Stomach smooth muscle (tissue), 2 donors: ENCODE data around the gene FOSB.

ENCODE experiments used
- H3K27ac ChIP-seq: one replicate; pipeline ENCODE4 v1.7.0; 2013; ENCODE audit warnings: mild to moderate bottlenecking, low read length, inconsistent platforms
- H3K27me3 ChIP-seq, 2 donors: one replicate each; pipeline ENCODE4 v1.7.0; 2013; ENCODE audit warnings: low read length in 2 of 2; ENCODE audit not compliant: insufficient read depth in 2 of 2, control insufficient read depth in 1 of 2
- H3K36me3 ChIP-seq, 2 donors: one replicate each; pipeline ENCODE4 v1.7.0; 2013; ENCODE audit warnings: low read length in 2 of 2; ENCODE audit not compliant: control insufficient read depth in 2 of 2, insufficient read depth in 2 of 2
- H3K4me1 ChIP-seq: one replicate; pipeline ENCODE4 v1.7.0; 2013; ENCODE audit warnings: low read length; ENCODE audit not compliant: control insufficient read depth, insufficient read depth
- H3K4me3 ChIP-seq, 2 donors: one replicate each; pipeline ENCODE4 v1.7.0; 2013; ENCODE audit warnings: low read length in 2 of 2
- H3K9ac ChIP-seq, 2 donors: one replicate each; pipeline ENCODE4 v1.7.0; 2013; ENCODE audit warnings: low read length in 2 of 2, mild to moderate bottlenecking in 1 of 2
- H3K9me3 ChIP-seq, 2 donors: one replicate each; pipeline ENCODE4 v1.7.0; 2013; ENCODE audit warnings: low read length in 2 of 2; ENCODE audit not compliant: control insufficient read depth in 2 of 2
- donor health status: healthy.
- donor health status: Pancreatic carcinoma.

Gene FOSB

DNA sequence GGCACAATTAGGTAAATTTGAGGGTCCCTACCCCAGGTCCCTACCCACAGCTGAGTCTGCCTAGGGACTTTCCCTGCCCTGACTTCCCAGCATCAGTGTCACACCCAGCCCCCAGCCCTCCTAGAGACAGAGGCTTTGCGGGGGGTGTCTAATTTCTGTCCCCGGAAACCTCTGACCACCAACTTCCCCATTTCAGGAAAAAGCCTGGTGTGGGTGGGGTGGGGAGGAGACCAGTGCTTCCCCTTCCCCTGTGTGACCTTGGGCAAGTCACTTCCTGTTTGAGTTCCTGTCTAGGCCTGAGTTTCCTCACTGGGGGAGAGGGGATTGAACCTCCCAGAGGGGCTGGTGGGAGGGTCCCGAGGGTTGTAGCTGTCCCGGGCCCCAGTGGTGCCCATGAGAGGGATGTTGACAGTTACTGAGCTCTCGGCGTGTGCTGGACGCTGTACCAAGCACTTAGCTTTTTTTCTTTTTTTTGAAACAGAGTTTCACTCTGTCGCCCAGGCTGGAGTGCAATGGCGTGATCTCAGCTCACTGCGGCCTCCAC lies 47.4 kb downstream of the FOSB start:
- Histone ChIP-seq H3K36me3 (peaks cover 12 to 17% of the 10 kb centered on the region in 2 donors), H3K27me3 (no peaks in the 10 kb centered on the region), H3K9me3 (no peaks in the 10 kb centered on the region), H3K27ac (peak overlapping the region; percentile 41), H3K4me3 (no peak overlapping the region), H3K4me1 (peaks cover 32% of the 10 kb centered on the region), H3K9ac (no peak overlapping the region)

DNA sequence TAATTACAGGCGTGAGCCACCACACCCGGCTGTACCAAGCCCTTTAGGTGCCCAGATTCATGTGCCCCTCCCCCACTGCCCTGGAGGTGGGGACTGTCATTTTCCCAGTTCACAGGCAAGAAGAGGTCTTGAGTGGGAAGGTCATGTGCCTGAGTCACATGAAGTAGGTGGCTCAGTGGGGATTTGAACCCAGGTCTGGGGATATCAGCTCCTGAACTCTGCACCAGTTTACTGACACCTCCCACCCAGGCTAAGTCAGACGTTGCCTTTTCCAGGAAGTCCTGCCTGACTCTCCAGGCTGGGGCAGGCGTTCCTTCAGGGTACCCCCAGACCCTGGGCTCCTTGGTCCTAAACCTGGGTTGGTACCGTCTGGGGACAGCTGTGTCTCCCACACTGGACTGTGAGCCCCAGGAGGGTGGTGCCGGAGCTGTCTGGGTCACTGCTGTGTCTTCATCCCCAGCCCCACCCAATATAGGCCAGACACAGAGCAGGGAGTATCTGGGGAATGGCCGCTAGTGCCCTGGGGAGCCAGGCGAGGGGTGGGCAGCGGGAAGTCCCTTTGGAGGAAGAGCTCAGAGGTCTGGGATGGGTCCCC lies 48.1 kb downstream of the FOSB start:
- Histone ChIP-seq H3K27me3 (no peaks in the 10 kb centered on the region), H3K4me3 (no peak overlapping the region), H3K9ac (peak overlapping the region in 1 of 2 donors; percentile 21), H3K36me3 (peaks cover 14 to 21% of the 10 kb centered on the region in 2 donors), H3K4me1 (peaks cover 32% of the 10 kb centered on the region), H3K9me3 (no peaks in the 10 kb centered on the region), H3K27ac (no peak overlapping the region)

DNA sequence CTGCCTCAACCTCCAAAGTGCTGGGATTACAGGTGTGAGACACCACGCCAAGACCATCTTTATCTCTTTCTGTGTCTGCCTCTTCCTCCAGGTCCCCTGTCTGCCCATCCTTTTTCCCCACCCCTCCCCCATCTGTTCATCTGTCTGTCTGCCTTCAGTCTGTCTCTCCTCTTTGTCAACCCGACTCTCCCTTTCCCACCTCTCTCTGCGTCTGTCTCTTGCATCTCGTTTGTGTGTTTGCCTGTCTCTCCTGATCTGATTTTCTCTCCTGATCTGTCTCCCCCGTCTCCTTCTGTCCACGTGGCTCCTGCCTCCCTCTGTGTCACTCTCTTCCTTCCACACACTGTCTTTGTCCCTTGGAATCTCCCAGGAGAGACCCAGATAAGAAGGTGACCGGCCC lies 49.4 kb downstream of the FOSB start:
- Histone ChIP-seq H3K9ac (no peak overlapping the region), H3K27ac (no peak overlapping the region), H3K4me1 (peaks cover 27% of the 10 kb centered on the region), H3K4me3 (no peak overlapping the region), H3K36me3 (peaks cover 20 to 25% of the 10 kb centered on the region in 2 donors), H3K27me3 (no peaks in the 10 kb centered on the region), H3K9me3 (no peaks in the 10 kb centered on the region)

DNA sequence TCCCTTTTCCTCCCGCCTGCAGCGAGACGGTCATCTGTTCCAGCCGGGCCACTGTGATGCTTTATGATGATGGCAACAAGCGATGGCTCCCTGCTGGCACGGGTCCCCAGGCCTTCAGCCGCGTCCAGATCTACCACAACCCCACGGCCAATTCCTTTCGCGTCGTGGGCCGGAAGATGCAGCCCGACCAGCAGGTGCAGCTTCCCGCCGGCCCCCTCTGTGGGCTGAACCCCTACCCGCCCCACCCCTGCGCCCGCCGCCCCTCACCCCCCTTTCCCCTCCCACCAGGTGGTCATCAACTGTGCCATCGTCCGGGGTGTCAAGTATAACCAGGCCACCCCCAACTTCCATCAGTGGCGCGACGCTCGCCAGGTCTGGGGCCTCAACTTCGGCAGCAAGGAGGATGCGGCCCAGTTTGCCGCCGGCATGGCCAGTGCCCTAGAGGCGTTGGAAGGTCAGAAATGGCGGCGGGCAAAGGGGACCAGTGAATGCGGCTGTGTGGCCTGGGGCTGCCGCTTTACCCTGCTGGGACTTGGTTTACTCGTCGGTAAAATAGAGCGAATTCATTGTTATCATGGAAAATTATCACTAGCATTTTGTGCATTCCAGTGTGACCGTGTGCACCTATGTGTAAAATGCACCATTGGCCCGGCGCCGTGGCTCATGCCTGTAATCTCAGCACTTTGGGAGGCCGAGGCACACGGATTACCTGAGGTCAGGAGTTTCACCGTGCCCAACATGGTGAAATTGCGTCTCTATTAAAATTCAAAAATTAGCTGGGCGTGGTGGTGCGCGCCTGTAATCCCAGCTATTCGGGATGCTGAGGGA lies 50.1 kb downstream of the FOSB start:
- H3K4me1 ChIP-seq, result peaks cover 27% of the 10 kb centered on the region
- H3K27ac ChIP-seq, result no peak overlapping the region
- no peaks in the 10 kb centered on the region for H3K27me3 ChIP-seq
- peaks cover 23 to 29% of the 10 kb centered on the region in 2 donors for H3K36me3 ChIP-seq
- no peak overlapping the region for H3K4me3 ChIP-seq
- no peaks in the 10 kb centered on the region for H3K9me3 ChIP-seq
- H3K9ac ChIP-seq, result no peak overlapping the region

DNA sequence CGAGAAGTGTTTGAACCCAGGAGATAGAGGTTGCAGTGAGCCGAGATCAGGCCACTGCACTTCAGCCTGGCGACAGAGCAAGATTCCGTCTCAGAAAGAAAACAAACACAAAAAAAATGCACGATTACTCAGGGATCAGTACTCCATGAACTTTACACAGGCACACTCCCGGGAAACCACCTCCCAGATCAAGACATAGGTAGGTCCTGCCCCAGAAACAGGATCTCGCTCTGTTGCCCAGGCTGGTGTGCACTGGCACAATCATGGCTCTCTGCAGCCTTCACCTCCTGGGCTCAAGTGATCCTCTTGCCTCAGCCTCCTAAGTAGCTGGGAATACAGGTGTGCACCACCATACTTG lies 50.7 kb downstream of the FOSB start:
- no peak overlapping the region for H3K4me3 ChIP-seq
- H3K36me3 ChIP-seq, result peaks cover 23 to 30% of the 10 kb centered on the region in 2 donors
- H3K4me1 ChIP-seq, result peaks cover 25% of the 10 kb centered on the region
- no peak overlapping the region for H3K27ac ChIP-seq
- H3K9me3 ChIP-seq, result no peaks in the 10 kb centered on the region
- no peak overlapping the region for H3K9ac ChIP-seq
- H3K27me3 ChIP-seq, result no peaks in the 10 kb centered on the region

DNA sequence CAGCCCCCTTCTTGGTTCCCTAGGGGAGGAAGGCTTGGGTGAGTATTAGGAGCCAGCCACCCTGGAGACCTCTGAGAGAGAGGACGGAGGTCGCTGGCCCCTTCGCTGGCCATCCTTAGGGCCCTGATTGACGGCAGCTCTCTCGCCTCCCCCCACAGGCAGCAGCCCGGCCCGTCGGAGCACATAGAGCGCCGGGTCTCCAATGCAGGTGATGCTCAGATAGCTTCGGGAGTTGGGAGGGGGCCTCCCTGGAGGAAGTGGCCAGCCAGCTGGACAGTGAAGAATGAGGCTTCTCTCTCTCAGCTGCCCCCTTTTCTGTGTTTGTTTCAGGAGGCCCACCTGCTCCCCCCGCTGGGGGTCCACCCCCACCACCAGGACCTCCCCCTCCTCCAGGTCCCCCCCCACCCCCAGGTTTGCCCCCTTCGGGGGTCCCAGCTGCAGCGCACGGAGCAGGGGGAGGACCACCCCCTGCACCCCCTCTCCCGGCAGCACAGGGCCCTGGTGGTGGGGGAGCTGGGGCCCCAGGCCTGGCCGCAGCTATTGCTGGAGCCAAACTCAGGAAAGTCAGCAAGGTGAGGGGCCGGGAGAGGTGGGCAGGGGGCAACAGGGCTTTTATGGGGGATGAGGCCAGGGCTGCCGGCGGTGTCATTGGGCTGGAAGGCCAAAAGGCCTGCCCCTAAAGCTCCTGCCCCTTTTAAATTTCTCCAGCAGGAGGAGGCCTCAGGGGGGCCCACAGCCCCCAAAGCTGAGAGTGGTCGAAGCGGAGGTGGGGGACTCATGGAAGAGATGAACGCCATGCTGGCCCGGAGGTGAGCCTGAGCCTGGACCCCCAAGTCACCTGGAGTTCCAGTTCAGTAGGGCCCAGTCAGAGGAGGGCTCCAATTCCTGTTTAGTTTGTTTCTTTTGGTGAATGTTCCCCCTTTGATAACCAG lies 54.5 kb downstream of the FOSB start:
- H3K9ac ChIP-seq, result no peak overlapping the region
- H3K4me3 ChIP-seq, result no peak overlapping the region
- peaks cover 7% of the 10 kb centered on the region for H3K4me1 ChIP-seq
- H3K9me3 ChIP-seq, result no peaks in the 10 kb centered on the region
- H3K36me3 ChIP-seq, result peaks cover 34 to 36% of the 10 kb centered on the region in 2 donors
- no peak overlapping the region for H3K27ac ChIP-seq
- H3K27me3 ChIP-seq, result no peaks in the 10 kb centered on the region

DNA sequence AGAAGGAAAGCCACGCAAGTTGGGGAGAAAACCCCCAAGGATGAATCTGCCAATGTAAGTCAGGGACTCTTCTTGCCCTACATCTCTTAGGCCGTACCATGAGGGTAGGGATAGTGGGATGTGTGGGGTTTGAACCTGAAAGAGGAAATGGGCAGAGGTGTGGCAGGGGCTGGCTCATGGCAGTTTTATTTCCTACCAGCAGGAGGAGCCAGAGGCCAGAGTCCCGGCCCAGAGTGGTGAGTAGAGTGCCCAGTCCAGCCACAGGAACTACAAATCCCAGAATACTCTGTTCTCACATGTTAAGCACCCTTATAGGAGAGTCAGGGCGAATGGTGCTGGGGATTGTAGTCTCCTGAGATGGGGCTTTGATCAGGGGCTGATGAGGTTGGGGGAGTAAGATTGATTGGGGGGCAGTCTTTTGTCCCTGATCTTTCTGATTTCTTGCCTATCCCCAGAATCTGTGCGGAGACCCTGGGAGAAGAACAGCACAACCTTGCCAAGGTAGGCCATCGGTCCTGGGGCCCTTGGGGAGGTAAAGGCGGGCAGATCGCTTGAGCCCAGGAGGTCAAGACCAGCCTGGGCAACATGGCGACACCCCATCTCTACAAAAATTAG lies 56.0 kb downstream of the FOSB start:
- Histone ChIP-seq H3K9me3 (no peaks in the 10 kb centered on the region), H3K27me3 (no peaks in the 10 kb centered on the region), H3K9ac (no peak overlapping the region), H3K4me3 (no peak overlapping the region), H3K36me3 (peaks cover 27 to 30% of the 10 kb centered on the region in 2 donors), H3K27ac (no peak overlapping the region), H3K4me1 (peaks cover 18% of the 10 kb centered on the region)

DNA sequence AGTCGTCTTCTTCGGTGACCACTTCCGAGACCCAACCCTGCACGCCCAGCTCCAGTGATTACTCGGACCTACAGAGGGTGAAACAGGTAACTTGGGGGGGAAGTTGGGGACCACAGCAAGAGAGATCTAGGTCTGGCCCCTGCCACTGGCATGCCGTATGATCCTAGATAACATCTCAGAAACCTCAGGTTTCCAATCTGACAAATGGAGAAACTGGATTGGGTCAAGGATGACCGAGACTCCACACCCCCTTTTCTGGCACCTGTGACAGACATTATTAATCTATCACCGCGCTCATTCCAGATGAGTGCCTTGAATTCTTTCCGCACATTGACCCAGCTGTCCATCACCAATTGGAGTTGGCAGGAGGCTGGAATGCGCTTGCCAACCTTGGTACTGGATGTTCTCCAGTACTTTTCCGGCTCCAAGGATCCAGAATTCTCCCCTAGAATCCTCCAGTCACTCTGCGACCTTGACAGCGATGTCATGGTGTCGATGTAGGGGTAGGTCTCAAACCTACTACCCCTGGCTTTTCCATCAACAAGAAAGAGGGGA lies 56.9 kb downstream of the FOSB start:
- no peak overlapping the region for H3K4me3 ChIP-seq
- no peak overlapping the region for H3K27ac ChIP-seq
- peaks cover 0 to 2% of the 10 kb centered on the region in 2 donors for H3K27me3 ChIP-seq
- no peaks in the 10 kb centered on the region for H3K9me3 ChIP-seq
- peaks cover 25% of the 10 kb centered on the region for H3K4me1 ChIP-seq
- H3K9ac ChIP-seq, result no peak overlapping the region
- peaks cover 27 to 30% of the 10 kb centered on the region in 2 donors for H3K36me3 ChIP-seq
